Adipocyte (in vitro differentiated cells): ENCODE results near the gene SRXN1.

Experiments used
- DNase-seq: peaks from one replicate; pipeline ENCODE4 v3.0.0-alpha.2; 2015; ENCODE audit warnings: low read depth
- H3K27me3 ChIP-seq: replicated peaks from 2 replicates; pipeline ENCODE4 v1.7.0; 2013; ENCODE audit warnings: mild to moderate bottlenecking, low read length, moderate library complexity; ENCODE audit not compliant: control insufficient read depth, insufficient read depth
- H3K36me3 ChIP-seq: 2 replicates; pipeline ENCODE4 v1.7.0; 2013; ENCODE audit warnings: low read length, mild to moderate bottlenecking, moderate library complexity; ENCODE audit not compliant: control insufficient read depth, insufficient read depth, severe bottlenecking
- H3K4me1 ChIP-seq: 2 replicates; pipeline ENCODE4 v1.7.0; 2013; ENCODE audit warnings: mild to moderate bottlenecking, low read length, moderate library complexity; ENCODE audit not compliant: control insufficient read depth, insufficient read depth
- H3K4me3 ChIP-seq: 2 replicates; pipeline ENCODE4 v1.7.0; 2013; ENCODE audit warnings: mild to moderate bottlenecking, low read length, moderate library complexity
- H3K9ac ChIP-seq: 2 replicates; pipeline ENCODE4 v1.7.0; 2013; ENCODE audit warnings: mild to moderate bottlenecking, low read length, moderate library complexity
- H3K9me3 ChIP-seq: 2 replicates; pipeline ENCODE4 v1.7.0; 2013; ENCODE audit warnings: mild to moderate bottlenecking, low read length, moderate library complexity; ENCODE audit not compliant: control insufficient read depth

The SRXN1 gene

DNA sequence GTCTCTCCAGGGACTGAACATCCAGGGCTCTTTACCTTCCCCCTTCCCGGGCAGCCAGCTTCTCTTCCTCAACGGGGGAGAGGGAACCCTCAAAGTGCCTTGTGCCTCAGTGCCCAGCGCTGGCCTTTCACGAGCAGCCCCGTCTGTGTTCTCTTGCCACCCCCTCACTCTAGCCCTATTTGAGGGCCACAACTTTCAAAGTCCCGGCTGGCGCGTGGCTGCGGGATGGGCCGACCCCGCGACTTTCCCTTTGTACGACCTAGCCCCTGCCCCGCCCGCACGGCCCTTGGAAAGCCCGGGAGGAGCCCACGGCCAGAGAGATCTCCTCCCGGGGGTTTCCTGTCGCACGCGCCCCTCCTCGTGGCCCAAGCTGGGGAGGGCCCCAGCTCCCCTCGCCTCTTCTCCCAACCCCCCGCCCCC lies 22.0 kb upstream of the SRXN1 start:
- peaks cover 6% of the 10 kb centered on the region for H3K4me1 ChIP-seq
- no peaks in the 10 kb centered on the region for H3K36me3 ChIP-seq
- H3K9me3 ChIP-seq = no peaks in the 10 kb centered on the region
- no peak for DNase-seq
- H3K4me3 ChIP-seq = no peak overlapping the region
- peaks cover 83% of the 10 kb centered on the region for H3K27me3 ChIP-seq
- H3K9ac ChIP-seq = no peak overlapping the region

DNA sequence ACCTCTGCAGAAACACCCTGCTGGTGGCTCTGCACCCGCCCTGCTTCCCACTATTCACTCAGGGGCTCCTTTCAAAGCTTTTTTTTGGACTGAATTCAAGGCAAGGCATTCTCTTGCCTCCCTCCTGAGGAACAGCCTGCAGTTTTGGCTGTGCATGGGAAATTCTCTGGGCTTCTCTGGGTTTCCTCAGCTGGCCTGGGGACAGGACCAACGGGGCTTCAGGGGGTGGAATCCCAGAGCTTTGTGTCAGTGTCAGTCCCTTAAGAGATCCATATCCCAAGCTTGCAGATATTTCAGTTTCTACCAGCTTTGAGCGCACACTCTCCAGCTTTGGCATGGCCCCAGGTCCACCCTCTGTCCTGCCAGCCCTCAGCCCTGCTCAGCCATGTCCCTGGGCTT lies 20.6 kb upstream of the SRXN1 start:
- DNase-seq = no peak
- Histone ChIP-seq H3K27me3 (peaks cover 74% of the 10 kb centered on the region), H3K9me3 (no peaks in the 10 kb centered on the region), H3K36me3 (no peaks in the 10 kb centered on the region), H3K4me1 (peaks cover 6% of the 10 kb centered on the region), H3K4me3 (no peak overlapping the region), H3K9ac (no peak overlapping the region)

- H3K4me3 ChIP-seq = no peak overlapping the region
- peaks cover 6% of the 10 kb centered on the region for H3K4me1 ChIP-seq
- H3K27me3 ChIP-seq = peaks cover 73% of the 10 kb centered on the region
- no peaks in the 10 kb centered on the region for H3K9me3 ChIP-seq
- no peak overlapping the region for H3K9ac ChIP-seq
- H3K36me3 ChIP-seq = no peaks in the 10 kb centered on the region
- no peak for DNase-seq
These were observed 20.1 kb upstream of the SRXN1 start for GRCh38 chr20:672963-673602.

DNA sequence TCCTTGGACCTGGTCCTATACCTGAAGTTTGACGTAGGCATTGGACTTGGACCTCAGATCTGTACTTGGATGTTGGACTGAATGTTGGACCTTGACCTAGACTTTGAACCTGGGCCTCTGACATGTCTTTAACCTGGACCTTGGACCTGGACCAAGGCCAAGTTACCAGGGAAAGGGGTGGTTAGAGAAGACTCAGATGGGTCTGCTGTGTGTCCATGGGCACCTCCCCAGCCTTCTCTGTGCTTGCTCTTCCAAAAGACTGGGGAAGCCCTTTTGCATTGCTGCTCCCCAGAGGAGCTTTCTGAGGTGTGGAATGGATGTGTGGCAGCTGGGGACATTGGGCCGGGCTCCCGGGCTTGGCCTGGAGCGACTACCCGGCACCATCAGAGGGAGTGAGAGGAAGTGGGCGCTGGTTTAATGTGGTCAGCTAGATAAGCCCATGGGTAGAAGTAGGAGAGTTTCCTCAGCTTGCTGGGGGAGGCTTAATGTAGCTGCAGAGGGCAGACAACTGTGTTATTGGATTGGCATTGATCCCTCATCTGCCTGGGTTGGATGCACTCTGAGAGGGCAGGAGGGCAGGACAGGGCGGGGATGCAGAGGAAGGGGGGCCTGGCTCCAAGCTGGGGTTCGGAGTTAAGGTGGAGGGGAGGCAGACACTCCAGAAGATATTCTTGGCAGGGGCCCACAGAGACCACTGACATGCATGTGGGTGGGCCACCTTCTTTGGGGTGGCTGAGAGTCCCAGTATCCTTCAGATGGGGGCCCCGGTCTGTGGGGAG lies 18.4 kb upstream of the SRXN1 start:
- no peak overlapping the region for H3K4me3 ChIP-seq
- H3K9me3 ChIP-seq = no peaks in the 10 kb centered on the region
- no peak for DNase-seq
- H3K9ac ChIP-seq = no peak overlapping the region
- peaks cover 74% of the 10 kb centered on the region for H3K27me3 ChIP-seq
- H3K4me1 ChIP-seq = peaks cover 6% of the 10 kb centered on the region
- no peaks in the 10 kb centered on the region for H3K36me3 ChIP-seq

- Histone ChIP-seq H3K4me3 (no peak overlapping the region), H3K9ac (no peak overlapping the region), H3K36me3 (no peaks in the 10 kb centered on the region), H3K4me1 (no peaks in the 10 kb centered on the region), H3K9me3 (no peaks in the 10 kb centered on the region), H3K27me3 (peaks cover 78% of the 10 kb centered on the region)
- no peak for DNase-seq
These were observed 16.6 kb upstream of the SRXN1 start for GRCh38 chr20:669573-669972.

DNA sequence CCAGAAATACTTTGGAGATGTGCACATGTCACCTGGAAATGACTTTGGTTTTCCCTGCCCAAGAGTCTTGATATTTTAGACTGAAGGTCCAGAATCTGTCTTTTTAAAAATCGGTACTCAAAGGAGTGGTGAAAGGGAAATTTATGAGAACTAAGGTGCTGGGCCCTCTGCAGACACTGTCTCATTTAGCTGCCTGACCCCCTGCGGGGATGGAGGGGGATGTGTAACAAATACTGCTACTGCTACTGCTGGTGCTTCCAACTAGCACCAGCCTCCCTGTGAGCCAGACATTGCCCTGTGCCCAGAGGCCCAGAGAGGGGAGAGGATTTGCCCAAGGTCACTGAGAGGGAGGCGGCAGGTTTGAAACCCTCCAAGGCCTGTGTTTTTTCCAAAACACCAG lies 15.6 kb upstream of the SRXN1 start:
- H3K36me3 ChIP-seq = no peaks in the 10 kb centered on the region
- no peak overlapping the region for H3K9ac ChIP-seq
- H3K27me3 ChIP-seq = peaks cover 72% of the 10 kb centered on the region
- H3K4me1 ChIP-seq = no peaks in the 10 kb centered on the region
- no peak for DNase-seq
- H3K4me3 ChIP-seq = no peak overlapping the region
- no peaks in the 10 kb centered on the region for H3K9me3 ChIP-seq

DNA sequence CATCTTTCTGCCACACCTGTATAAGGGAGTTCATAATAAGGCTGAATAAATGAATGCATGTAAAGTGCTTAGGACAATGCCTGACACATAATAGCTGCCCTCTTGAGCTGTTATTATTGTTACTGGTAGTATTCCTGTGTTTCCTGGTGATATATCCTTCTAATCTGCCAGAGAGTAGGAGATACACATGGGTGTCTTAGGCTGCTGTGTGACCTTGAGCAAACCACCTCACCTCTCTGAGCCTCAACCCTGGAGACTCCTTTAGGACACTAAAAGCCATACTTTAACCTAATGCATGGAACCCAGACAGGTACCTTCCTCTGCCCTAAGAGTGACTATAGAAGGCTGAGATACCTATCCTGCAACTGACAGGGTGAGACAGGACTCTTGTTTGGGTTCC lies 15.1 kb upstream of the SRXN1 start:
- Histone ChIP-seq H3K4me3 (no peak overlapping the region), H3K9me3 (no peaks in the 10 kb centered on the region), H3K4me1 (no peaks in the 10 kb centered on the region), H3K27me3 (peaks cover 69% of the 10 kb centered on the region), H3K9ac (no peak overlapping the region), H3K36me3 (no peaks in the 10 kb centered on the region)
- no peak for DNase-seq

GRCh38 chr20:667351-668034 lies 14.5 kb upstream of the SRXN1 start:
- Histone ChIP-seq H3K36me3 (no peaks in the 10 kb centered on the region), H3K27me3 (peaks cover 71% of the 10 kb centered on the region), H3K4me1 (no peaks in the 10 kb centered on the region), H3K9ac (no peak overlapping the region), H3K4me3 (no peak overlapping the region), H3K9me3 (no peaks in the 10 kb centered on the region)
- peak; percentile 77 for DNase-seq

GRCh38 chr20:666877-667276 lies 13.9 kb upstream of the SRXN1 start:
- Histone ChIP-seq H3K9me3 (no peaks in the 10 kb centered on the region), H3K4me1 (no peaks in the 10 kb centered on the region), H3K4me3 (no peak overlapping the region), H3K36me3 (no peaks in the 10 kb centered on the region), H3K9ac (no peak overlapping the region), H3K27me3 (peaks cover 72% of the 10 kb centered on the region)
- no peak for DNase-seq

- H3K4me3 ChIP-seq = no peak overlapping the region
- peaks cover 11% of the 10 kb centered on the region for H3K4me1 ChIP-seq
- no peak overlapping the region for H3K9ac ChIP-seq
- H3K27me3 ChIP-seq = peaks cover 60% of the 10 kb centered on the region
- no peaks in the 10 kb centered on the region for H3K36me3 ChIP-seq
- DNase-seq = no peak
- H3K9me3 ChIP-seq = no peaks in the 10 kb centered on the region
These were observed 12.3 kb upstream of the SRXN1 start for GRCh38 chr20:665276-665675.

GRCh38 chr20:664576-664975 lies 11.6 kb upstream of the SRXN1 start:
- DNase-seq = no peak
- Histone ChIP-seq H3K9ac (no peak overlapping the region), H3K4me1 (peaks cover 11% of the 10 kb centered on the region), H3K4me3 (no peak overlapping the region), H3K9me3 (no peaks in the 10 kb centered on the region), H3K36me3 (no peaks in the 10 kb centered on the region), H3K27me3 (peaks cover 53% of the 10 kb centered on the region)
